Fibroblast of lung (primary cell): Measurements from ENCODE around the gene KRT36.

Source experiments
- EZH2 ChIP-seq: IDR thresholded peaks from 2 replicates; pipeline ENCODE4 v1.5.1; 2012; ENCODE audit warnings: low read length, control low read depth, mild to moderate bottlenecking; ENCODE audit errors: missing control alignments
- TF ChIP-seq, protein P1 (sequence below), 2 donors: IDR thresholded peaks in 1 of 2; conservative IDR thresholded peaks in 1 of 2; 1 replicate in 1 of 2; 2 replicates in 1 of 2; pipeline ENCODE4 v1.5.1; 2011 to 2012; ENCODE audit warnings: low read length in 2 of 2, control low read depth in 1 of 2, inconsistent platforms in 1 of 2, low read depth in 1 of 2, mild to moderate bottlenecking in 1 of 2

GRCh38 chr17:41511116-41511515, 21.4 kb upstream of the KRT36 start:
- TF ChIP-seq, protein P1, sequence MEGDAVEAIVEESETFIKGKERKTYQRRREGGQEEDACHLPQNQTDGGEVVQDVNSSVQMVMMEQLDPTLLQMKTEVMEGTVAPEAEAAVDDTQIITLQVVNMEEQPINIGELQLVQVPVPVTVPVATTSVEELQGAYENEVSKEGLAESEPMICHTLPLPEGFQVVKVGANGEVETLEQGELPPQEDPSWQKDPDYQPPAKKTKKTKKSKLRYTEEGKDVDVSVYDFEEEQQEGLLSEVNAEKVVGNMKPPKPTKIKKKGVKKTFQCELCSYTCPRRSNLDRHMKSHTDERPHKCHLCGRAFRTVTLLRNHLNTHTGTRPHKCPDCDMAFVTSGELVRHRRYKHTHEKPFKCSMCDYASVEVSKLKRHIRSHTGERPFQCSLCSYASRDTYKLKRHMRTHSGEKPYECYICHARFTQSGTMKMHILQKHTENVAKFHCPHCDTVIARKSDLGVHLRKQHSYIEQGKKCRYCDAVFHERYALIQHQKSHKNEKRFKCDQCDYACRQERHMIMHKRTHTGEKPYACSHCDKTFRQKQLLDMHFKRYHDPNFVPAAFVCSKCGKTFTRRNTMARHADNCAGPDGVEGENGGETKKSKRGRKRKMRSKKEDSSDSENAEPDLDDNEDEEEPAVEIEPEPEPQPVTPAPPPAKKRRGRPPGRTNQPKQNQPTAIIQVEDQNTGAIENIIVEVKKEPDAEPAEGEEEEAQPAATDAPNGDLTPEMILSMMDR (conservative IDR thresholded peaks at IDR 0.05 in 1 of 2, IDR thresholded peaks at IDR 0.05 in 1 of 2; ENCODE audit: low read depth in 1 of 2, low read length in 2 of 2) = no peak
- no peak for TF ChIP-seq EZH2
